GM12878 (cell line): Measurements from ENCODE around the gene RGS19. TPM values are rescaled to one million over a fixed set of nuclear protein-coding genes. Genes with fewer than 3 reads are reported as not detected.

Experiments
- ATAC-seq: fragments of 200-7000 bp; cut with Tn5 transposase; 3 replicates; pipeline ENCODE4 v1.9.1; 2020; ENCODE audit warnings: mild to moderate bottlenecking, moderate library complexity
- BruUV-seq: library from RNA; stranded (reverse); fragments of 400-500 nt; replicated peaks from 2 replicates; lab custom pipeline; 2021; lab: Mats Ljungman, UMichigan
- CTCF ChIA-PET: fragments of 300-600 bp; sonication (Branson Sonifier 250); formaldehyde crosslinking; extraction: SDS; loops from one replicate; lab custom pipeline; 2021; ENCODE audit warnings: inconsistent platforms; lab: Yijun Ruan, JAX
- POLR2A ChIA-PET: fragments of 350-600 bp; formaldehyde crosslinking; extraction: SDS; loops from one replicate; lab custom pipeline; 2021; ENCODE audit warnings: inconsistent platforms; lab: Charles Lee
- RAD21 ChIA-PET: fragments of 300-600 bp; sonication (Branson Sonifier 250); formaldehyde crosslinking; loops from one replicate; lab custom pipeline; 2023; ENCODE audit warnings: antibody characterized with exemption; ENCODE audit not compliant: unreplicated experiment; lab: Charles Lee
- SMC1A ChIA-PET: fragments of 300-600 bp; sonication (Branson Sonifier 250); formaldehyde crosslinking; loops from one replicate; lab custom pipeline; 2023; ENCODE audit not compliant: unreplicated experiment, uncharacterized antibody; lab: Charles Lee
- DNase-seq: peaks from one replicate; pipeline ENCODE4 v3.0.0-alpha.2; 2011; ENCODE audit warnings: low read depth, low spot score
- FAIRE-seq: peaks from 3 replicates; lab custom pipeline; 2011; peaks lifted over from hg19 to GRCh38; lab: Jason Lieb, UNC
- H2AFZ ChIP-seq: 2 replicates; pipeline ENCODE4 v1.6.0; 2011; ENCODE audit warnings: low read depth, low read length, control low read depth; ENCODE audit not compliant: control insufficient read depth
- H3K27ac ChIP-seq: 2 replicates; pipeline ENCODE4 v1.5.1; 2011; ENCODE audit warnings: control low read depth; ENCODE audit not compliant: control insufficient read depth, insufficient read depth
- H3K27me3 ChIP-seq, 2 experiments: replicated peaks in 1 of 2; 2 replicates each; pipeline versions ENCODE4 v1.6.0 to v1.6.1; 2011; ENCODE audit warnings: low read length in 1 of 2; ENCODE audit not compliant: control insufficient read depth in 2 of 2, insufficient read depth in 2 of 2
- H3K36me3 ChIP-seq, 2 experiments: 2 replicates each; pipeline ENCODE4 v1.5.1; 2011; ENCODE audit warnings: low read length in 1 of 2; ENCODE audit not compliant: control insufficient read depth in 2 of 2, insufficient read depth in 2 of 2
- H3K4me1 ChIP-seq: 2 replicates; pipeline ENCODE4 v1.6.1; 2011; ENCODE audit warnings: mild to moderate bottlenecking, low read length, moderate library complexity, mixed read lengths; ENCODE audit not compliant: control insufficient read depth, insufficient read depth
- H3K4me2 ChIP-seq: 2 replicates; pipeline ENCODE4 v1.6.0; 2011; ENCODE audit warnings: control low read depth; ENCODE audit not compliant: control insufficient read depth, insufficient read depth
- H3K4me3 ChIP-seq: fragments of 200-600 bp; sonication (generic); 2 replicates; pipeline ENCODE4 v1.5.1; 2016
- H3K79me2 ChIP-seq: 2 replicates; pipeline ENCODE4 v1.6.0; 2011; ENCODE audit warnings: low read length; ENCODE audit not compliant: control insufficient read depth, insufficient read depth
- H3K9ac ChIP-seq: 2 replicates; pipeline ENCODE4 v1.8.0; 2011; ENCODE audit warnings: low read length, control low read depth, mixed read lengths; ENCODE audit not compliant: control insufficient read depth, insufficient read depth
- H3K9me3 ChIP-seq: replicated peaks from 3 replicates; pipeline ENCODE4 v1.5.1; 2011; ENCODE audit warnings: mild to moderate bottlenecking, low read length; ENCODE audit not compliant: control insufficient read depth, insufficient read depth
- H4K20me1 ChIP-seq: 2 replicates; pipeline ENCODE4 v1.6.0; 2011; ENCODE audit not compliant: control insufficient read depth, insufficient read depth
- HDAC6 ChIP-seq: fragments of 200-600 bp; sonication (generic); IDR thresholded peaks from one replicate; pipeline ENCODE4 v1.8.0; 2017; ENCODE audit warnings: antibody characterized with exemption; ENCODE audit not compliant: unreplicated experiment
- POLR2A ChIP-seq: IDR thresholded peaks from 2 replicates; pipeline ENCODE4 v1.6.1; 2011; ENCODE audit warnings: low read depth, mild to moderate bottlenecking, low read length
- POLR2AphosphoS2 ChIP-seq: IDR thresholded peaks from 2 replicates; pipeline ENCODE4 v1.6.1; 2011; ENCODE audit warnings: low read depth, mild to moderate bottlenecking, low read length, improper control_type of control experiment, moderate library complexity
- SMAD5 ChIP-seq: IDR thresholded peaks from 2 replicates; pipeline ENCODE4 v1.6.1; 2016; ENCODE audit warnings: antibody characterized with exemption, low read depth
- SUZ12 ChIP-seq: fragments of 200-600 bp; sonication (generic); IDR thresholded peaks from one replicate; pipeline ENCODE4 v1.6.1; 2018; ENCODE audit warnings: antibody characterized with exemption, mild to moderate bottlenecking; ENCODE audit not compliant: unreplicated experiment
- WGBS: methylation state at CpG from one replicate; pipeline ENCODE4 v1.1.6; 2016; ENCODE audit warnings: low lambda C conversion rate; ENCODE audit not compliant: insufficient replicate concordance, insufficient coverage; ENCODE audit errors: missing lambda C conversion rate; 5-methylcytosine and 5-hydroxymethylcytosine counted together
- in situ Hi-C: fragments of 300-500 bp; cut with MboI; formaldehyde crosslinking; loops from 9 replicates; pipeline ENCODE4 v1.14.3; 2018; ENCODE audit warnings: mixed read lengths
- intact Hi-C: fragments of 100-400 bp; cut with micrococcal nuclease; formaldehyde crosslinking; loops from one replicate; pipeline ENCODE4 v1.14.2; 2022; ENCODE audit not compliant: unreplicated experiment
- polyA plus RNA-seq, 11 experiments: library from polyadenylated mRNA; depleted of rRNA in 4 of 11; unstranded in 6 of 11; stranded (reverse) in 5 of 11; fragments of >200 nt; fragmentation: Nextera tagmentation in 4 of 11; fragmentation: Illumina TruSeq in 1 of 11; extraction: Ambion mirVana in 4 of 11; extraction: Trizol in 1 of 11; gene quantifications; 1 replicate in 1 of 11; 2 replicates in 10 of 11; pipeline versions ENCODE4 v1.2.1 to v1.2.3, GENCODE V29; 2011 to 2016; ENCODE audit warnings: inconsistent platforms in 2 of 11, missing spikeins in 2 of 11, low read depth in 1 of 11
- total RNA-seq, 4 experiments: library from RNA; depleted of rRNA in 3 of 4; stranded (reverse); fragments of >200 nt in 3 of 4; fragmentation: Illumina TruSeq in 1 of 4; extraction: Trizol in 1 of 4; gene quantifications; 2 replicates each; pipeline versions ENCODE4 v1.2.1 to v1.2.3, GENCODE V29; 2013 to 2021
- TF ChIP-seq, protein P1 (sequence below): fragments of 450-650 bp; IDR thresholded peaks from 2 replicates; pipeline ENCODE4 v1.6.1; 2017; ENCODE audit warnings: mild to moderate bottlenecking, moderate library complexity

The RGS19 gene
- total and polyA plus RNA-seq, 10 of the 15 experiments (the other 5 are each of a cell fraction or from before 2014, with no cell fraction given): 0.82 to 62.4 (median 39.8) TPM

DNA sequence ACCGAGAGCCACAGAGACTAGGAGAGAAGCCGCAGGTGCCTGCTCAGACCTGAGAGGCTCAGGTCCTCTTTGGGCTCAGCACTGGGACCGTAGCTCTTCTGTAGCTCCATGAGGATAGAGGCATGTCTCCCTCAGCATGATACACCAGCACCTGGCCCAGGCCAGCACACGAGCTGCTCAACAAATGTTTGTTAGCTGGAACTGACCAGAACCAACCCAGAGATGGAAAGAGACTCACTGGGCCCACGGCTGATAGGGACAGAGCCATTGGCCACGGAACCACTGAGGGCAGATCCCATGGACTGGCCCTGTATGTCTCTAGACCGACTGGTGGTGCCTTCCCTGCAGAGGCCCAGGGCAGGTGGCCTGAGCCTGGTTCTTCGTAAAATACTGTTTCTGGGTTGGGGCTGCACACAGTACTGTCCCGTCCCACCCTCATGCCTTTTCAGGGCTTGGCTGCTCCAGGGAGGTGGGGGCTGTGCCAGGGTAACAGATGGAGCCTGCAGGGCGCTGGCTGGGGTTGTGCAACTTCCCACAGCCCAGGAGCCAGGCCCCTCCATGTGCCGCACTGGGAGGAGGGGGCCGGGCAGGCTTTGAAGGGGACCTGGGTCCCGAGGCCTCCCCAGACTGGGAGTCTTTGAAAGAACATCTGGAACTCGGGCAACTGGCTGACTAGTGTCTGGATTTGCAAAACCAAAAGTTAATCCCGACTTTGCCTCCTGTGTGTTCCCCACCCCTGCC is 38.1 kb downstream of the RGS19 start:
- RAD21 ChIA-PET: interaction anchor here (0.8 to 7.1 kb wide), 12 partner anchors 13 to 504 kb away, joined by 3 to 92 read pairs (median 4); partner anchors contain the start of genes OPRL1, PRPF6, PTK6 and RGS19
- CTCF ChIA-PET: interaction anchor here (0.5 to 9.1 kb wide), 13 partner anchors 10 to 503 kb away, joined by 3 to 108 read pairs (median 4); partner anchors contain the start of genes OPRL1, PRPF6, RGS19 and SAMD10
- H3K9me3 ChIP-seq: no peaks in the 10 kb centered on the region
- H3K9ac ChIP-seq: peak overlapping the region; percentile 84
- H3K27ac ChIP-seq: no peak overlapping the region
- no TSS peak for BruUV-seq
- peaks cover 28% of the 10 kb centered on the region for H3K4me1 ChIP-seq
- H3K27me3 ChIP-seq: peaks cover 0 to 3% of the 10 kb centered on the region in 2 experiments; a peak in 1 of 4 replicates
- intact Hi-C loops: no loop called here
- ATAC-seq: no peak
- no peak for FAIRE-seq
- SMC1A ChIA-PET: interaction anchor here (0.6 to 6.1 kb wide), 5 partner anchors 13 to 84 kb away, joined by 3 to 52 read pairs (median 3); partner anchors contain the start of genes PRPF6 and SAMD10
- POLR2A ChIA-PET: interaction anchor here (0.5 to 7.2 kb wide), 8 partner anchors 13 to 504 kb away, joined by 4 to 63 read pairs (median 8); partner anchors contain the start of genes OPRL1, PRPF6, PTK6 and RGS19
- in situ Hi-C loops: no loop called here
- peak overlapping the region; percentile 90 for H3K4me2 ChIP-seq
- peaks cover 4% of the 10 kb centered on the region for H3K79me2 ChIP-seq
- no peaks in the 10 kb centered on the region; a peak in 1 of 4 replicates for H3K36me3 ChIP-seq
- H3K4me3 ChIP-seq: peak overlapping the region; percentile 64
- WGBS: 69% methylated on average over 14 of the region's 15 CpGs
- DNase-seq: no peak
- no peak for TF ChIP-seq SUZ12
- TF ChIP-seq HDAC6: no peak
- TF ChIP-seq SMAD5: 0 out of 2 replicates have a peak, but pooled peaks have one; percentile 23
- peak; percentile 55 for TF ChIP-seq POLR2A
- 0 out of 2 replicates have a peak, but pooled peaks have one; percentile 13 for TF ChIP-seq POLR2AphosphoS2
- TF ChIP-seq, protein P1, sequence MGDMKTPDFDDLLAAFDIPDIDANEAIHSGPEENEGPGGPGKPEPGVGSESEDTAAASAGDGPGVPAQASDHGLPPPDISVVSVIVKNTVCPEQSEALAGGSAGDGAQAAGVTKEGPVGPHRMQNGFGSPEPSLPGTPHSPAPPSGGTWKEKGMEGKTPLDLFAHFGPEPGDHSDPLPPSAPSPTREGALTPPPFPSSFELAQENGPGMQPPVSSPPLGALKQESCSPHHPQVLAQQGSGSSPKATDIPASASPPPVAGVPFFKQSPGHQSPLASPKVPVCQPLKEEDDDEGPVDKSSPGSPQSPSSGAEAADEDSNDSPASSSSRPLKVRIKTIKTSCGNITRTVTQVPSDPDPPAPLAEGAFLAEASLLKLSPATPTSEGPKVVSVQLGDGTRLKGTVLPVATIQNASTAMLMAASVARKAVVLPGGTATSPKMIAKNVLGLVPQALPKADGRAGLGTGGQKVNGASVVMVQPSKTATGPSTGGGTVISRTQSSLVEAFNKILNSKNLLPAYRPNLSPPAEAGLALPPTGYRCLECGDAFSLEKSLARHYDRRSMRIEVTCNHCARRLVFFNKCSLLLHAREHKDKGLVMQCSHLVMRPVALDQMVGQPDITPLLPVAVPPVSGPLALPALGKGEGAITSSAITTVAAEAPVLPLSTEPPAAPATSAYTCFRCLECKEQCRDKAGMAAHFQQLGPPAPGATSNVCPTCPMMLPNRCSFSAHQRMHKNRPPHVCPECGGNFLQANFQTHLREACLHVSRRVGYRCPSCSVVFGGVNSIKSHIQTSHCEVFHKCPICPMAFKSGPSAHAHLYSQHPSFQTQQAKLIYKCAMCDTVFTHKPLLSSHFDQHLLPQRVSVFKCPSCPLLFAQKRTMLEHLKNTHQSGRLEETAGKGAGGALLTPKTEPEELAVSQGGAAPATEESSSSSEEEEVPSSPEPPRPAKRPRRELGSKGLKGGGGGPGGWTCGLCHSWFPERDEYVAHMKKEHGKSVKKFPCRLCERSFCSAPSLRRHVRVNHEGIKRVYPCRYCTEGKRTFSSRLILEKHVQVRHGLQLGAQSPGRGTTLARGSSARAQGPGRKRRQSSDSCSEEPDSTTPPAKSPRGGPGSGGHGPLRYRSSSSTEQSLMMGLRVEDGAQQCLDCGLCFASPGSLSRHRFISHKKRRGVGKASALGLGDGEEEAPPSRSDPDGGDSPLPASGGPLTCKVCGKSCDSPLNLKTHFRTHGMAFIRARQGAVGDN: no peak
- H2AFZ ChIP-seq: no peak overlapping the region
- H4K20me1 ChIP-seq: no peaks in the 10 kb centered on the region
